ENCODE results near the gene SUN2. TPM values are rescaled to one million over a fixed set of nuclear protein-coding genes. Genes with fewer than 3 reads are reported as not detected.

SUN2 gene
- total RNA-seq, 1 experiment from 2014 or later: 55.5 TPM

DNA sequence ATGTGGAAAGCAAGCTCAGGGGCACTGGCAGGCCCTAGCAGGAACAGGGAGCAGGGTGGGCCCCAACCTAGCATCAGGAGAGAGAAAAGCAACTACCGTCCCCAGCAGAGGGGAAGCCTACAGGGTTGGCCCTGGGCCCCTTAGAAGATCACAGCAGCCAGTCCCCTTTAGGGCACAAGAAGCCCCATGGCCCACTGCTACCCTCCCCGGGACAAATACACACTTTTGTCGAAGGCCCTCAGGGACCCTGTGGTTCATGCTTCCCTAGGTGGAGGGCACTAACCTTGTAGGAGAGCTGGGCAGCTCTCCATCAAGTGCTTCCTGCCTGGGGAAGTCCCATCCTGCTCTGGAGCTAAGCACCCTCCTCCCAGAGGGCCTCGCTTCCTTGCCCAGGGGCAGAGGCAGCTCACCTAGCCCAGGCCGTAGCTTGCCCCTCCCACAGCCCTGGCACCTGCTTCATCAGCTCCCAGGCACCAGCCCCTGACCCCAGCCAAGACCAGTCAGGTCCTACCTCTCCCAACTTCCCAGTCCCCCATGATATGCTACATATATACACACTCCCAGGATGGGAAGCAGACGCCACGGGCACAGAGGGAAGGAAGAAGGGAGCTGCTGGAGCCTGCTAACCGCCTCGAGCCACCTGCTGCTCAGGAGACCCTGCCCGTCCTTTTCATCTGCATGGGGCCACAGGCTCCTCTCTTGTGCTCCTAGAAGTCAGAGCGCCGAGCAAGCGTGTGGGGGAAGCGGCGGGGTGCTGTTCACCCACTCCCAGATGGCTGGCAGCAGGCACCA, 20.1 kb downstream of the SUN2 start:
- H3K27ac ChIP-seq (ENCODE audit: low read length): no peak overlapping the region
- H4K20me1 ChIP-seq (ENCODE audit: low read length): no peaks in the 10 kb centered on the region
- H3F3A ChIP-seq (ENCODE audit: low read length, unreplicated experiment): no peaks in the 10 kb centered on the region
- intact Hi-C loops (cut with micrococcal nuclease): no loop called here
- H3K9ac ChIP-seq (ENCODE audit: low read length): no peak overlapping the region
- no peak overlapping the region for H3K4me2 ChIP-seq (ENCODE audit: low read length)
- H3K9me3 ChIP-seq (ENCODE audit: low read length): no peaks in the 10 kb centered on the region
- BruUV-seq (replicated peaks): TSS peak; percentile 25
- H3K27me3 ChIP-seq (ENCODE audit: low read length): no peaks in the 10 kb centered on the region
- ATAC-seq: peak; percentile 11
- TF ChIP-seq, protein P1, sequence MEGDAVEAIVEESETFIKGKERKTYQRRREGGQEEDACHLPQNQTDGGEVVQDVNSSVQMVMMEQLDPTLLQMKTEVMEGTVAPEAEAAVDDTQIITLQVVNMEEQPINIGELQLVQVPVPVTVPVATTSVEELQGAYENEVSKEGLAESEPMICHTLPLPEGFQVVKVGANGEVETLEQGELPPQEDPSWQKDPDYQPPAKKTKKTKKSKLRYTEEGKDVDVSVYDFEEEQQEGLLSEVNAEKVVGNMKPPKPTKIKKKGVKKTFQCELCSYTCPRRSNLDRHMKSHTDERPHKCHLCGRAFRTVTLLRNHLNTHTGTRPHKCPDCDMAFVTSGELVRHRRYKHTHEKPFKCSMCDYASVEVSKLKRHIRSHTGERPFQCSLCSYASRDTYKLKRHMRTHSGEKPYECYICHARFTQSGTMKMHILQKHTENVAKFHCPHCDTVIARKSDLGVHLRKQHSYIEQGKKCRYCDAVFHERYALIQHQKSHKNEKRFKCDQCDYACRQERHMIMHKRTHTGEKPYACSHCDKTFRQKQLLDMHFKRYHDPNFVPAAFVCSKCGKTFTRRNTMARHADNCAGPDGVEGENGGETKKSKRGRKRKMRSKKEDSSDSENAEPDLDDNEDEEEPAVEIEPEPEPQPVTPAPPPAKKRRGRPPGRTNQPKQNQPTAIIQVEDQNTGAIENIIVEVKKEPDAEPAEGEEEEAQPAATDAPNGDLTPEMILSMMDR (conservative IDR thresholded peaks at IDR 0.05; ENCODE audit: low read depth, low read length): no peak
- no peak for TF ChIP-seq EZH2 (IDR thresholded peaks at IDR 0.05; ENCODE audit: low read length, unreplicated experiment)
- TF ChIP-seq EZH2phosphoT487 (IDR thresholded peaks at IDR 0.05; ENCODE audit: borderline replicate concordance, low read length): no peak
- DNase-seq: no peak
- H3K9me2 ChIP-seq (replicated peaks; ENCODE audit: low read length): no peaks in the 10 kb centered on the region
- CTCF ChIA-PET: no interaction called here
- peaks cover 14% of the 10 kb centered on the region for H3K36me3 ChIP-seq (ENCODE audit: low read depth, low read length)
- no peak overlapping the region for H3K4me3 ChIP-seq (ENCODE audit: low read length)
- POLR2A ChIA-PET (ENCODE audit: unreplicated experiment): no interaction called here
- H3K4me1 ChIP-seq (ENCODE audit: insufficient read depth, low read length): peaks cover 6% of the 10 kb centered on the region; the same call in 1 of the 2 replicates
- no peaks in the 10 kb centered on the region for H3K79me2 ChIP-seq (ENCODE audit: low read length)
- H2AFZ ChIP-seq (ENCODE audit: low read length): no peak overlapping the region

DNA sequence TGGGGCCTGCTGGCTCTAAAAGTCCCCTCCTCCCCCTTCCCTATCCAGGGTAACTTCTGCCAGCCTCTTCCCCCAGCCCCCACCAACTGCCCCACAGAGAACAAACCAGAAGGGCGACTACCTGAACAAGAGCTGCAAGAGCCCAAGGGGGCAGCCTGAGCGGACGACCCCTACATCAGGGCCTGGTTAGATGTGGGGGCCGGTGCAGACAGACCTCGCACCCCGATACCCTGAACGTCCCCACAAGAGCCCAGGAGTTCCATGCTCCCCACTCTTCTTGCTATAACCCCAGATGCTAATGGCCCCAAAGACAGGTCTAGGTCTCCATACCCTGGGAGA, 20.7 kb downstream of the SUN2 start:
- H2AFZ ChIP-seq (ENCODE audit: low read length): no peak overlapping the region
- H3K36me3 ChIP-seq (ENCODE audit: low read depth, low read length): peaks cover 14% of the 10 kb centered on the region
- TF ChIP-seq, protein P1 (conservative IDR thresholded peaks at IDR 0.05; ENCODE audit: low read depth, low read length): no peak
- TF ChIP-seq EZH2phosphoT487 (IDR thresholded peaks at IDR 0.05; ENCODE audit: borderline replicate concordance, low read length): no peak
- no peak for TF ChIP-seq EZH2 (IDR thresholded peaks at IDR 0.05; ENCODE audit: low read length, unreplicated experiment)
- no peak for DNase-seq
- intact Hi-C loops (cut with micrococcal nuclease): no loop called here
- no peak overlapping the region for H3K27ac ChIP-seq (ENCODE audit: low read length)
- H4K20me1 ChIP-seq (ENCODE audit: low read length): no peaks in the 10 kb centered on the region
- H3K9me2 ChIP-seq (replicated peaks; ENCODE audit: low read length): no peaks in the 10 kb centered on the region
- no peaks in the 10 kb centered on the region for H3K79me2 ChIP-seq (ENCODE audit: low read length)
- no peak for ATAC-seq
- BruUV-seq (replicated peaks): no TSS peak
- no peak overlapping the region for H3K9ac ChIP-seq (ENCODE audit: low read length)
- ChIA-PET POLR2A (ENCODE audit: unreplicated experiment) (no interaction called here), CTCF (no interaction called here)
- H3K9me3 ChIP-seq (ENCODE audit: low read length): no peaks in the 10 kb centered on the region
- peaks cover 6% of the 10 kb centered on the region; the same call in 1 of the 2 replicates for H3K4me1 ChIP-seq (ENCODE audit: insufficient read depth, low read length)
- no peak overlapping the region for H3K4me3 ChIP-seq (ENCODE audit: low read length)
- no peak overlapping the region for H3K4me2 ChIP-seq (ENCODE audit: low read length)
- H3F3A ChIP-seq (ENCODE audit: low read length, unreplicated experiment): no peaks in the 10 kb centered on the region
- no peaks in the 10 kb centered on the region for H3K27me3 ChIP-seq (ENCODE audit: low read length)

DNA sequence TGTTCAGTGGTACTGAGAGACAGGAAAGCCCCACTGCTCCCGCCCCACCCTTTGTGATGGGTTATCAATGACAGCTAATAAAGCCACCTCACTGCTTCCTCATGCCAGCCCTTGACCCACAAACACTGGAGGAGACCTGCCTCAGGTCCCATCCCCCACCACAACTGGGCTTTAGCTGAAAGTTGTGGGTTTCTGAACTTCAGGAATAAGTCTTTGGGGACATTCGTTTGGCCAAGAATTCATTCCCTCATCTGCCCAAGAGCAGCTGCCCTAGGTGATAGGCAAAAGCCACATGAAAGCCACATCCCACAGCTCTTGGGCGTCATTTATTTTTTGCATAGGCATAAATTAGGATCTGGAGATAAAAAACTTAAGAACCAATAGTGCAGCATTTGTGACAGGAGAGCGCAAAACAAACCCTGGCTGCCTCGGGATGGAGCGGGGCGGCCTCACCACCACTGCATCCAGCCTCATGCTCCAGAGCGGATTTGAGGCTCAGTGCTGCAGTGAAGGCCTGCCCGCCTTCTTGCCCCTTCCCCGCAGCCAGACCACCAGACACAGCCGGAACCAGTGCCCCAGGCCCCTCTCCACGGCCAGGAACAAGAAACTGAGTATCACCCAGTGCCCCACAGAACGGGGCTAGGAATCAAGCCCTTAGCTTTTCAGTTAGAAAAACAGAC, 21.2 kb downstream of the SUN2 start:
- POLR2A ChIA-PET (ENCODE audit: unreplicated experiment): no interaction called here
- no peak for TF ChIP-seq EZH2phosphoT487 (IDR thresholded peaks at IDR 0.05; ENCODE audit: borderline replicate concordance, low read length)
- no peak for TF ChIP-seq EZH2 (IDR thresholded peaks at IDR 0.05; ENCODE audit: low read length, unreplicated experiment)
- TF ChIP-seq, protein P1 (conservative IDR thresholded peaks at IDR 0.05; ENCODE audit: low read depth, low read length): no peak
- Histone ChIP-seq H3K27me3 (ENCODE audit: low read length) (no peaks in the 10 kb centered on the region), H3K27ac (ENCODE audit: low read length) (no peak overlapping the region), H3K79me2 (ENCODE audit: low read length) (no peaks in the 10 kb centered on the region), H3K9ac (ENCODE audit: low read length) (no peak overlapping the region), H3K9me3 (ENCODE audit: low read length) (no peaks in the 10 kb centered on the region), H3K4me1 (ENCODE audit: insufficient read depth, low read length) (peaks cover 6% of the 10 kb centered on the region; the same call in 1 of the 2 replicates), H3K4me3 (ENCODE audit: low read length) (no peak overlapping the region), H2AFZ (ENCODE audit: low read length) (no peak overlapping the region), H3K9me2 (replicated peaks; ENCODE audit: low read length) (no peaks in the 10 kb centered on the region), H3K4me2 (ENCODE audit: low read length) (no peak overlapping the region), H3K36me3 (ENCODE audit: low read depth, low read length) (peaks cover 16% of the 10 kb centered on the region), H3F3A (ENCODE audit: low read length, unreplicated experiment) (no peaks in the 10 kb centered on the region), H4K20me1 (ENCODE audit: low read length) (no peaks in the 10 kb centered on the region)
- DNase-seq (no peak), ATAC-seq (no peak)
- BruUV-seq (replicated peaks): no TSS peak
- intact Hi-C loops (cut with micrococcal nuclease): no loop called here
- CTCF ChIA-PET: no interaction called here

Data from PC-3 (cell line).